IPS DF 6.9 (cell line): ENCODE results near the gene EPN2.
"Not testable (repeated sequence)": the region's sequence is repeated elsewhere in the genome, so short reads cannot be mapped to it uniquely, and the experiment has no call there.

Experiments
- DNase-seq: peaks from one replicate; pipeline ENCODE4 v3.0.0-alpha.2; 2013; ENCODE audit warnings: low read depth, low spot score
- H3K27ac ChIP-seq: one replicate; pipeline ENCODE4 v1.5.1; 2013; ENCODE audit warnings: low read length, control low read depth
- H3K27me3 ChIP-seq: 2 replicates; pipeline ENCODE4 v1.6.1; 2013; ENCODE audit warnings: mild to moderate bottlenecking, low read length; ENCODE audit not compliant: control insufficient read depth, insufficient read depth
- H3K36me3 ChIP-seq: 2 replicates; pipeline ENCODE4 v1.6.1; 2013; ENCODE audit warnings: low read length; ENCODE audit not compliant: control insufficient read depth, insufficient read depth
- H3K4me1 ChIP-seq: 2 replicates; pipeline ENCODE4 v1.6.1; 2013; ENCODE audit warnings: low read length; ENCODE audit not compliant: control insufficient read depth, insufficient read depth
- H3K4me3 ChIP-seq: 2 replicates; pipeline ENCODE4 v1.5.1; 2013; ENCODE audit warnings: mild to moderate bottlenecking, low read length
- H3K9me3 ChIP-seq: 2 replicates; pipeline ENCODE4 v1.6.1; 2013; ENCODE audit warnings: low read length, inconsistent platforms; ENCODE audit not compliant: control insufficient read depth, insufficient read depth
- WGBS: extraction: QIAGEN DNeasy Blood & Tissue Kit; methylation state at CpG from one replicate; pipeline ENCODE4 v1.1.7; 2013; ENCODE audit warnings: mixed read lengths, missing lambda C conversion rate; ENCODE audit not compliant: insufficient read length, insufficient coverage; 5-methylcytosine and 5-hydroxymethylcytosine counted together

Gene EPN2

GRCh38 chr17:19345486-19346350 lies 108.6 kb downstream of the EPN2 start:
- no peaks in the 10 kb centered on the region; the same call in 1 of the 2 replicates for H3K36me3 ChIP-seq
- no peak overlapping the region for H3K27ac ChIP-seq
- H3K9me3 ChIP-seq, result no peaks in the 10 kb centered on the region
- DNase-seq, result no peak
- 0 out of 2 replicates have a peak, but pooled peaks cover 2% of the 10 kb centered on the region for H3K4me1 ChIP-seq
- no peaks in the 10 kb centered on the region for H3K27me3 ChIP-seq
- no CpG with 5 or more reads among the region's 13 CpGs for WGBS
- H3K4me3 ChIP-seq, result no peak overlapping the region

GRCh38 chr17:19346351-19347255 lies 109.4 kb downstream of the EPN2 start:
- Histone ChIP-seq H3K27ac (no peak overlapping the region), H3K36me3 (no peaks in the 10 kb centered on the region; the same call in 1 of the 2 replicates), H3K27me3 (no peaks in the 10 kb centered on the region), H3K4me3 (no peak overlapping the region), H3K4me1 (0 out of 2 replicates have a peak, but pooled peaks cover 2% of the 10 kb centered on the region), H3K9me3 (no peaks in the 10 kb centered on the region)
- no peak for DNase-seq
- WGBS, result no CpG with 5 or more reads among the region's 19 CpGs

GRCh38 chr17:19347323-19348080 lies 110.3 kb downstream of the EPN2 start:
- no peak for DNase-seq
- H3K9me3 ChIP-seq, result no peaks in the 10 kb centered on the region
- H3K27ac ChIP-seq, result no peak overlapping the region
- no peaks in the 10 kb centered on the region for H3K27me3 ChIP-seq
- H3K4me1 ChIP-seq, result no peaks in the 10 kb centered on the region
- no peak overlapping the region for H3K4me3 ChIP-seq
- no CpG with 5 or more reads among the region's 13 CpGs for WGBS
- H3K36me3 ChIP-seq, result no peaks in the 10 kb centered on the region; the same call in 1 of the 2 replicates

GRCh38 chr17:19348081-19348650 lies 111.0 kb downstream of the EPN2 start:
- H3K4me1 ChIP-seq, result no peaks in the 10 kb centered on the region
- no peaks in the 10 kb centered on the region for H3K27me3 ChIP-seq
- no peak overlapping the region for H3K4me3 ChIP-seq
- no CpG with 5 or more reads among the region's 9 CpGs for WGBS
- no peaks in the 10 kb centered on the region for H3K9me3 ChIP-seq
- H3K27ac ChIP-seq, result no peak overlapping the region
- H3K36me3 ChIP-seq, result no peaks in the 10 kb centered on the region; the same call in 1 of the 2 replicates
- no peak for DNase-seq

GRCh38 chr17:19348806-19349205 lies 111.6 kb downstream of the EPN2 start:
- no peak overlapping the region for H3K4me3 ChIP-seq
- no CpG with 5 or more reads among the region's 9 CpGs for WGBS
- no peaks in the 10 kb centered on the region for H3K4me1 ChIP-seq
- no peak overlapping the region for H3K27ac ChIP-seq
- no peaks in the 10 kb centered on the region for H3K27me3 ChIP-seq
- DNase-seq, result no peak
- H3K36me3 ChIP-seq, result no peaks in the 10 kb centered on the region; the same call in 1 of the 2 replicates
- no peaks in the 10 kb centered on the region for H3K9me3 ChIP-seq

- not testable (repeated sequence) for H3K4me3 ChIP-seq, H3K27me3 ChIP-seq, H3K36me3 ChIP-seq, H3K27ac ChIP-seq, H3K9me3 ChIP-seq, H3K4me1 ChIP-seq, DNase-seq
- WGBS, result no CpG with 5 or more reads among the region's 11 CpGs
Observed at GRCh38 chr17:19353401-19353800, 116.2 kb downstream of the EPN2 start.

GRCh38 chr17:19354748-19355147 lies 117.6 kb downstream of the EPN2 start:
- no peaks in the 10 kb centered on the region for H3K36me3 ChIP-seq
- WGBS, result no CpG with 5 or more reads among the region's 6 CpGs

GRCh38 chr17:19357351-19357750 lies 120.2 kb downstream of the EPN2 start:
- H3K4me1 ChIP-seq, result no peaks in the 10 kb centered on the region
- no CpG with 5 or more reads among the region's 7 CpGs for WGBS
- no peaks in the 10 kb centered on the region for H3K27me3 ChIP-seq
- no peak for DNase-seq
- no peak overlapping the region for H3K27ac ChIP-seq
- H3K4me3 ChIP-seq, result no peak overlapping the region
- H3K9me3 ChIP-seq, result no peaks in the 10 kb centered on the region
- no peaks in the 10 kb centered on the region for H3K36me3 ChIP-seq

More at GRCh38 chr17:19354748-19355147, 117.6 kb downstream of the EPN2 start:
- no peak for DNase-seq
- Histone ChIP-seq H3K4me1 (no peaks in the 10 kb centered on the region), H3K4me3 (no peak overlapping the region), H3K27me3 (no peaks in the 10 kb centered on the region), H3K9me3 (no peaks in the 10 kb centered on the region), H3K27ac (no peak overlapping the region)

- Histone ChIP-seq H3K9me3 (no peaks in the 10 kb centered on the region), H3K4me1 (no peaks in the 10 kb centered on the region), H3K27ac (no peak overlapping the region), H3K27me3 (no peaks in the 10 kb centered on the region), H3K36me3 (no peaks in the 10 kb centered on the region), H3K4me3 (no peak overlapping the region)
- no CpG with 5 or more reads among the region's 7 CpGs for WGBS
- DNase-seq, result no peak
Observed at GRCh38 chr17:19357761-19358160, 120.6 kb downstream of the EPN2 start.
